Brain microvascular endothelial cell (primary cell): ENCODE data around the gene KANK4.

Experiments
- DNase-seq: peaks from one replicate; pipeline ENCODE4 v3.0.0-alpha.2; 2020
- H3K27ac ChIP-seq: fragments of 250-450 bp; sonication (Bioruptor Pico); 2 replicates; pipeline ENCODE4 v1.5.1; 2020; ENCODE audit warnings: mild to moderate bottlenecking, moderate library complexity
- H3K27me3 ChIP-seq: fragments of 250-450 bp; sonication (Bioruptor Pico); replicated peaks from 2 replicates; pipeline ENCODE4 v1.5.1; 2020; ENCODE audit warnings: mild to moderate bottlenecking
- H3K36me3 ChIP-seq: fragments of 250-450 bp; sonication (Bioruptor Pico); replicated peaks from 2 replicates; pipeline ENCODE4 v1.5.1; 2020; ENCODE audit warnings: mild to moderate bottlenecking
- H3K4me3 ChIP-seq: 2 replicates; pipeline ENCODE4 v1.5.1; 2011; ENCODE audit warnings: low read depth, mild to moderate bottlenecking, control low read depth, low read length, moderate library complexity
- in situ Hi-C: cut with HindIII; loops from 2 replicates; pipeline ENCODE4 v1.10.0; 2017; ENCODE audit warnings: low sequenced_read_pairs, low pct_ligation_motif_present
- TF ChIP-seq, protein P1 (sequence below): IDR thresholded peaks from 2 replicates; pipeline ENCODE4 v1.5.1; 2011; ENCODE audit warnings: low read depth, mild to moderate bottlenecking, moderate library complexity, low read length, control low read depth, inconsistent platforms; ENCODE audit errors: missing control alignments

The KANK4 gene

DNA sequence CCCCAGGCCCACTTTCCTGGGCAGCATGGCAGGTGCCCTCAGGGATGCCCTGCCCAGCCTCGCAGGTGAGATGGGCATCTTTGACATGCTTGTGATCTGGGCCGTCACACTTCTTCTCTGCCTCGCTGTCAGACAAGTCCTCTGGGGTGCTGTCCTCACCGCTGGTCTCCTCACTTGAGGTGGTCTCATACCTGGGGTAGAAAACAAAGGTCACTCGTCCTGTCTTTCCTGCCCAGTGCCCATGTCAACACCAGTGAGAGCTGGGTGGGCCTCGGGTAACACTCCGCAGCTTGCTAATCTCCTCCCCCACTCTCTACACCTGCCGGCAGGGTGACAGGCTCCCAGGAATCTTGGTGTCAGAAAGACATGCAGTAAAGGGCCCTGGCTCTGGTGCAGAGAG is 50.9 kb downstream of the KANK4 start:
- H3K4me3 ChIP-seq: no peak overlapping the region
- H3K27ac ChIP-seq: no peak overlapping the region
- no peak for DNase-seq
- H3K27me3 ChIP-seq: no peaks in the 10 kb centered on the region
- no peaks in the 10 kb centered on the region for H3K36me3 ChIP-seq
- TF ChIP-seq, protein P1, sequence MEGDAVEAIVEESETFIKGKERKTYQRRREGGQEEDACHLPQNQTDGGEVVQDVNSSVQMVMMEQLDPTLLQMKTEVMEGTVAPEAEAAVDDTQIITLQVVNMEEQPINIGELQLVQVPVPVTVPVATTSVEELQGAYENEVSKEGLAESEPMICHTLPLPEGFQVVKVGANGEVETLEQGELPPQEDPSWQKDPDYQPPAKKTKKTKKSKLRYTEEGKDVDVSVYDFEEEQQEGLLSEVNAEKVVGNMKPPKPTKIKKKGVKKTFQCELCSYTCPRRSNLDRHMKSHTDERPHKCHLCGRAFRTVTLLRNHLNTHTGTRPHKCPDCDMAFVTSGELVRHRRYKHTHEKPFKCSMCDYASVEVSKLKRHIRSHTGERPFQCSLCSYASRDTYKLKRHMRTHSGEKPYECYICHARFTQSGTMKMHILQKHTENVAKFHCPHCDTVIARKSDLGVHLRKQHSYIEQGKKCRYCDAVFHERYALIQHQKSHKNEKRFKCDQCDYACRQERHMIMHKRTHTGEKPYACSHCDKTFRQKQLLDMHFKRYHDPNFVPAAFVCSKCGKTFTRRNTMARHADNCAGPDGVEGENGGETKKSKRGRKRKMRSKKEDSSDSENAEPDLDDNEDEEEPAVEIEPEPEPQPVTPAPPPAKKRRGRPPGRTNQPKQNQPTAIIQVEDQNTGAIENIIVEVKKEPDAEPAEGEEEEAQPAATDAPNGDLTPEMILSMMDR: no peak
- in situ Hi-C loops: no loop called here

DNA sequence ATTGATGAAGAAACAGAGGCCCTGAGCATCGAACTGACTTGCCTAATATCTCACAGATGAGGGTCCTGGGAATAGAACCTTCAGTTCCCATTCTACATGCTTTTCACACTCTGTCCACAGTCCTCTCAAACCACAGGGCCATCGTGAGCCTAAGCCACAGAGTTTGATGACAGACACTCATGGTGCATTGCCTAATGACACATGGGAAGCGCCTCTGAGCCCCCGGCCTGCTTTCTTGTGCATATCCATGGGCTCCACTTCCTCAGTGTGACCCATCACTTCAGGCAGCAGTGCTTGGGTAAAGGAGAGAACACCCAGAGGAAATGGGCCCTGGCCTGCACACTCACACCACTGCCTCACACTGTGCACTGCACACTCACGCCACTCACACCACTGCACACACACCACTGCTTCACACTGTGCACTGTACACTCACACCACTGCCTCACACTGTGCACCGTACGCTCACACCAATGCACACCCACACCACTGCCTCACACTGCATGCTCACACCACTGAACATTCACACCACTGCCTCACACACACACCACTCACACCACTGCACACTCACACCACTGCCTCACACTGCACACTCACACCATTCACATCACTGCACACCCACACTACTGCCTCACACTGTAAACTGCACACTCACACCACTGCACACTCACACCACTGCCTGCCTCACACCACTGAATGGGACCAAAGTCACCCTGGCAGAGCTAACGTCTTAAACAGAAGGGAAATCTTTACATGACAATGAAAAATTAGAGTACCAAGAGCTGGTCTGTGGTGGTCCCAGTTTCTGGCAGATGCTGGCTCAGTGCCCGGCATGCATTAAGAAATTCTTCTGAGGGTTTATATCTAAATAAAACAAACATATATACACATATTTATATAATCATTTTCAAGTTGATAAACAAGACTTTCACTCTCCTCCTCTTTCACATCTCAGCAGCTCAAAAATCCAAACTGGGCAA is 53.0 kb downstream of the KANK4 start:
- TF ChIP-seq, protein P1: no peak
- no peak for DNase-seq
- no peaks in the 10 kb centered on the region for H3K36me3 ChIP-seq
- in situ Hi-C loops: no loop called here
- H3K27ac ChIP-seq: no peak overlapping the region
- H3K4me3 ChIP-seq: no peak overlapping the region
- no peaks in the 10 kb centered on the region for H3K27me3 ChIP-seq

DNA sequence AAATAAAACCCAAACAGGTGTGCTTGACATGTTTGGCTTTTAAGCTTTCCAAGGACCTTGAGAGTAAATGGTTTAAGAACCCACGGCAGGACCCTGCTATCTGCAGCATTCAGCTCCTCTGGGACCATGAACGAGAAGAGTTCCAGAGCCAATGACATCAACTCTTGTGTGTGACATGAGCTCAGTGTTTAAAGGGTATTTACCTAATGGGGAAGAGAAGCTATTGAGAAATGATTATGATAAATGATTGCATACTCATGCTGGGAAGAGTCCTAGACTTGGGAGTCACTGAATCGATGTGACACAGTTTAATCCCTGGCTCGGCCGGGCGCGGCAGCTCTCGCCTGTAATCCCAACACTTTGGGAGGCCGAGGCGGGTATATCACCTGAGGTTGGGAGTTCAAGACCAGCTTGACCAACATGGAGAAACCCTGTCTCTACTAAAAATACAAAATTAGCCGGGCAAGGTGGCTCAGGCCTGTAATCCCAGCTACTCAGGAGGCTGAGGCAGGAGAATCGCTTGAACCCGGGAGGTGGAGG is 55.4 kb downstream of the KANK4 start:
- Histone ChIP-seq H3K27ac (no peak overlapping the region), H3K4me3 (no peak overlapping the region), H3K27me3 (no peaks in the 10 kb centered on the region), H3K36me3 (no peaks in the 10 kb centered on the region)
- in situ Hi-C loops: no loop called here
- TF ChIP-seq, protein P1: no peak
- DNase-seq: no peak

DNA sequence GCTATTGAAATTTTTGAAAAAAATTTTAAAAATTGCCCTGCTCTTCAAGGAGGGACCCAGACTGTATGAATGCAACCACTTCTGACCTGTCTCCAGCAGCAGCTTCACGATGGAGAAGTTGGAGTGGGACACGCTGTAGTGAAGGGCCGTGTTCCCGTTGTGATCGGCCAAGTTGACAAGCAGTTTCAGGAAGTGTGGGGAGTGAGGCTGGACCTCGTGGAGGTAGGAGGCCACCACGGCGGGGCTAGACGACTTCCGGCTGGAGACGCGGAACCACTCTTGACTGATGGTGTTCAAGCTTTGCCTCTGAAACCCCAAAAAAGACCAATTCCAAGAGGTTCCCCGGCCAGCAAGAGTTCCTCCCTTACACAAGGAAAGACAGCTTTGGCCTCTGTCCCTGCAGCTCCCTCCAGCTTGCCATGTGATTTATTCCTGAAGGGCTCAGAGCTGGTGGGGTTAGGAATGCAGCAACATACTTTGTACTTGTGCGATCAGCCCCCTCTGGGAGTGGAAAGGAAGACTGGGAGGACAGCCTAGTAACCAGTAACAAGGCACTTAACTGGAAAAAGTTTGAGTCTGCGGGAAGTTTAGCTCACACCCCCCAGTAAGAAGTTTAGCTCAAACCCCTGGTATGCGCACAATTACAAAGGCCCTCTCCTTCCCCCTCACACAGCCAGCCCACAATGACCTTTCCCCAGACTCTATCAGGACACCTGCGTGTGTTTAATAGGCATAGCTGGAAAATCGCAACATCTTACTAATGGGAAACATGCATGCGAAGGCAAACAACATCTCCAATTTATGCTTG is 56.0 kb downstream of the KANK4 start:
- TF ChIP-seq, protein P1: no peak
- Histone ChIP-seq H3K4me3 (no peak overlapping the region), H3K27me3 (no peaks in the 10 kb centered on the region), H3K27ac (no peak overlapping the region), H3K36me3 (no peaks in the 10 kb centered on the region)
- DNase-seq: no peak
- in situ Hi-C loops: no loop called here

DNA sequence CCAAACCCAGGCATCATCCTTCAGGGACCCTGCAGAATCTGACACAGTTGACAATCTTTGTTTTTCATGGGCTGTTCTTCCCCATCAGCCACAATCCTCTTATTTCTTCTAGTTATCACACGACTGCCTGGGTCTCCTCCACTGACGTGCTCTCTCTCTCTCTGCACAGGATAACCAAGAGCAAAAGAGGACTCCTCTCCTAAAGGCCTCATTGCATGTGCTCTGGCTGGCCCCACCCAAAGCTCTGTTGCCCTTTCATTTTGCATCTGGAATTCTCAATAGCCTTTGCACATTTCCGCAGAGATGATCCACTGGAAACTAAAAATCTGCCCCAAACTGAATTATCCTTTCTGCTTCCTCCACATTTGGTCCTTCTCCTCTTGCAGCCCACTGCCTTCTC is 58.5 kb downstream of the KANK4 start:
- no peak overlapping the region for H3K27ac ChIP-seq
- TF ChIP-seq, protein P1: no peak
- DNase-seq: no peak
- no peak overlapping the region for H3K4me3 ChIP-seq
- H3K36me3 ChIP-seq: no peaks in the 10 kb centered on the region
- in situ Hi-C loops: no loop called here
- no peaks in the 10 kb centered on the region for H3K27me3 ChIP-seq
